Measurements from ENCODE around the gene FOXJ3.

The FOXJ3 gene

GRCh38 chr1:42183210-42183956, 151.7 kb downstream of the FOXJ3 start:
- no peak for DNase-seq

- DNase-seq = no peak
Observed at GRCh38 chr1:42181687-42182086, 153.3 kb downstream of the FOXJ3 start.

GRCh38 chr1:42179900-42180329, 155.1 kb downstream of the FOXJ3 start:
- DNase-seq = no peak

- DNase-seq = no peak
Observed at GRCh38 chr1:42179275-42179674, 155.8 kb downstream of the FOXJ3 start.

GRCh38 chr1:42178249-42178648, 156.8 kb downstream of the FOXJ3 start:
- DNase-seq = no peak

GRCh38 chr1:42177541-42177981, 157.5 kb downstream of the FOXJ3 start:
- no peak for DNase-seq

GRCh38 chr1:42176902-42177519, 158.0 kb downstream of the FOXJ3 start:
- peak; percentile 38 for DNase-seq

- DNase-seq = no peak
Observed at GRCh38 chr1:42175314-42176054, 159.6 kb downstream of the FOXJ3 start.

GRCh38 chr1:42173961-42174735, 160.9 kb downstream of the FOXJ3 start:
- no peak for DNase-seq

GRCh38 chr1:42173155-42173933, 161.7 kb downstream of the FOXJ3 start:
- peak; percentile 57 for DNase-seq

- DNase-seq = no peak
Observed at GRCh38 chr1:42172381-42173133, 162.5 kb downstream of the FOXJ3 start.

GRCh38 chr1:42171679-42172266, 163.3 kb downstream of the FOXJ3 start:
- no peak for DNase-seq

GRCh38 chr1:42170779-42171621, 164.0 kb downstream of the FOXJ3 start:
- no peak for DNase-seq

- no peak for DNase-seq
Observed at GRCh38 chr1:42168763-42169162, 166.3 kb downstream of the FOXJ3 start.

- no peak for DNase-seq
Observed at GRCh38 chr1:42168391-42168670, 166.7 kb downstream of the FOXJ3 start.

- DNase-seq = no peak
Observed at GRCh38 chr1:42167611-42168390, 167.2 kb downstream of the FOXJ3 start.

GRCh38 chr1:42165511-42166210, 169.4 kb downstream of the FOXJ3 start:
- no peak for DNase-seq

GRCh38 chr1:42164551-42165420, 170.2 kb downstream of the FOXJ3 start, which contains the start of gene GUCA2A:
TSS of gene GUCA2A (minus strand) at chr1:42164745. CDS start at chr1:42164712, 33 bp downstream.
- DNase-seq = no peak
